GM12878 (cell line): ENCODE results near the gene MNT. TPM values are rescaled to one million over a fixed set of nuclear protein-coding genes. Genes with fewer than 3 reads are reported as not detected.

Experiments
- ATAC-seq: fragments of 200-7000 bp; cut with Tn5 transposase; 3 replicates; pipeline ENCODE4 v1.9.1; 2020; ENCODE audit warnings: mild to moderate bottlenecking, moderate library complexity
- BruUV-seq: library from RNA; stranded (reverse); fragments of 400-500 nt; replicated peaks from 2 replicates; lab custom pipeline; 2021; lab: Mats Ljungman, UMichigan
- CTCF ChIA-PET: fragments of 300-600 bp; sonication (Branson Sonifier 250); formaldehyde crosslinking; extraction: SDS; loops from one replicate; lab custom pipeline; 2021; ENCODE audit warnings: inconsistent platforms; lab: Yijun Ruan, JAX
- POLR2A ChIA-PET: fragments of 350-600 bp; formaldehyde crosslinking; extraction: SDS; loops from one replicate; lab custom pipeline; 2021; ENCODE audit warnings: inconsistent platforms; lab: Charles Lee
- RAD21 ChIA-PET: fragments of 300-600 bp; sonication (Branson Sonifier 250); formaldehyde crosslinking; loops from one replicate; lab custom pipeline; 2023; ENCODE audit warnings: antibody characterized with exemption; ENCODE audit not compliant: unreplicated experiment; lab: Charles Lee
- SMC1A ChIA-PET: fragments of 300-600 bp; sonication (Branson Sonifier 250); formaldehyde crosslinking; loops from one replicate; lab custom pipeline; 2023; ENCODE audit not compliant: unreplicated experiment, uncharacterized antibody; lab: Charles Lee
- DNase-seq: peaks from one replicate; pipeline ENCODE4 v3.0.0-alpha.2; 2011; ENCODE audit warnings: low read depth, low spot score
- FAIRE-seq: peaks from 3 replicates; lab custom pipeline; 2011; peaks lifted over from hg19 to GRCh38; lab: Jason Lieb, UNC
- H2AFZ ChIP-seq: 2 replicates; pipeline ENCODE4 v1.6.0; 2011; ENCODE audit warnings: low read depth, low read length, control low read depth; ENCODE audit not compliant: control insufficient read depth
- H3K27ac ChIP-seq: 2 replicates; pipeline ENCODE4 v1.5.1; 2011; ENCODE audit warnings: control low read depth; ENCODE audit not compliant: control insufficient read depth, insufficient read depth
- H3K27me3 ChIP-seq, 2 experiments: replicated peaks in 1 of 2; 2 replicates each; pipeline versions ENCODE4 v1.6.0 to v1.6.1; 2011; ENCODE audit warnings: low read length in 1 of 2; ENCODE audit not compliant: control insufficient read depth in 2 of 2, insufficient read depth in 2 of 2
- H3K36me3 ChIP-seq, 2 experiments: 2 replicates each; pipeline ENCODE4 v1.5.1; 2011; ENCODE audit warnings: low read length in 1 of 2; ENCODE audit not compliant: control insufficient read depth in 2 of 2, insufficient read depth in 2 of 2
- H3K4me1 ChIP-seq: 2 replicates; pipeline ENCODE4 v1.6.1; 2011; ENCODE audit warnings: mild to moderate bottlenecking, low read length, moderate library complexity, mixed read lengths; ENCODE audit not compliant: control insufficient read depth, insufficient read depth
- H3K4me2 ChIP-seq: 2 replicates; pipeline ENCODE4 v1.6.0; 2011; ENCODE audit warnings: control low read depth; ENCODE audit not compliant: control insufficient read depth, insufficient read depth
- H3K4me3 ChIP-seq: fragments of 200-600 bp; sonication (generic); 2 replicates; pipeline ENCODE4 v1.5.1; 2016
- H3K79me2 ChIP-seq: 2 replicates; pipeline ENCODE4 v1.6.0; 2011; ENCODE audit warnings: low read length; ENCODE audit not compliant: control insufficient read depth, insufficient read depth
- H3K9ac ChIP-seq: 2 replicates; pipeline ENCODE4 v1.8.0; 2011; ENCODE audit warnings: low read length, control low read depth, mixed read lengths; ENCODE audit not compliant: control insufficient read depth, insufficient read depth
- H3K9me3 ChIP-seq: replicated peaks from 3 replicates; pipeline ENCODE4 v1.5.1; 2011; ENCODE audit warnings: mild to moderate bottlenecking, low read length; ENCODE audit not compliant: control insufficient read depth, insufficient read depth
- H4K20me1 ChIP-seq: 2 replicates; pipeline ENCODE4 v1.6.0; 2011; ENCODE audit not compliant: control insufficient read depth, insufficient read depth
- BCLAF1 ChIP-seq: fragments of 450-650 bp; IDR thresholded peaks from 2 replicates; pipeline ENCODE4 v1.6.1; 2017; ENCODE audit warnings: antibody characterized with exemption, mild to moderate bottlenecking, moderate library complexity
- MEF2B ChIP-seq: fragments of 450-650 bp; IDR thresholded peaks from 2 replicates; pipeline ENCODE4 v1.6.1; 2018; ENCODE audit warnings: mild to moderate bottlenecking, moderate library complexity; ENCODE audit not compliant: partially characterized antibody, poor library complexity, severe bottlenecking
- NFYB ChIP-seq: IDR thresholded peaks from 2 replicates; pipeline ENCODE4 v1.6.1; 2011; ENCODE audit warnings: low read depth, mild to moderate bottlenecking, low read length, improper control_type of control experiment, moderate library complexity; ENCODE audit not compliant: insufficient read depth
- SKIL ChIP-seq: fragments of 450-650 bp; IDR thresholded peaks from 2 replicates; pipeline ENCODE4 v1.6.1; 2017; ENCODE audit warnings: mild to moderate bottlenecking, low read depth, inconsistent platforms; ENCODE audit not compliant: poor library complexity, severe bottlenecking
- SUPT20H ChIP-seq: IDR thresholded peaks from 2 replicates; pipeline ENCODE4 v1.6.1; 2011; ENCODE audit warnings: low read depth, mild to moderate bottlenecking, low read length, moderate library complexity, borderline replicate concordance; ENCODE audit not compliant: control insufficient read depth
- SUZ12 ChIP-seq: fragments of 200-600 bp; sonication (generic); IDR thresholded peaks from one replicate; pipeline ENCODE4 v1.6.1; 2018; ENCODE audit warnings: antibody characterized with exemption, mild to moderate bottlenecking; ENCODE audit not compliant: unreplicated experiment
- TCF7 ChIP-seq: IDR thresholded peaks from 2 replicates; pipeline ENCODE4 v1.6.1; 2014; ENCODE audit warnings: antibody characterized with exemption, borderline replicate concordance
- ZBTB40 ChIP-seq: fragments of 450-650 bp; IDR thresholded peaks from 2 replicates; pipeline ENCODE4 v1.6.1; 2016; ENCODE audit warnings: mild to moderate bottlenecking, moderate library complexity, borderline replicate concordance
- ZNF207 ChIP-seq: fragments of 450-650 bp; IDR thresholded peaks from 2 replicates; pipeline ENCODE4 v1.6.1; 2014; ENCODE audit warnings: antibody characterized with exemption, mild to moderate bottlenecking, borderline replicate concordance
- ZNF274 ChIP-seq: IDR thresholded peaks from one replicate; pipeline ENCODE4 v1.8.0; 2011; ENCODE audit not compliant: insufficient read length, insufficient read depth
- WGBS: methylation state at CpG from one replicate; pipeline ENCODE4 v1.1.6; 2016; ENCODE audit warnings: low lambda C conversion rate; ENCODE audit not compliant: insufficient replicate concordance, insufficient coverage; ENCODE audit errors: missing lambda C conversion rate; 5-methylcytosine and 5-hydroxymethylcytosine counted together
- in situ Hi-C: fragments of 300-500 bp; cut with MboI; formaldehyde crosslinking; loops from 9 replicates; pipeline ENCODE4 v1.14.3; 2018; ENCODE audit warnings: mixed read lengths
- intact Hi-C: fragments of 100-400 bp; cut with micrococcal nuclease; formaldehyde crosslinking; loops from one replicate; pipeline ENCODE4 v1.14.2; 2022; ENCODE audit not compliant: unreplicated experiment
- polyA plus RNA-seq, 11 experiments: library from polyadenylated mRNA; depleted of rRNA in 4 of 11; unstranded in 6 of 11; stranded (reverse) in 5 of 11; fragments of >200 nt; fragmentation: Nextera tagmentation in 4 of 11; fragmentation: Illumina TruSeq in 1 of 11; extraction: Ambion mirVana in 4 of 11; extraction: Trizol in 1 of 11; gene quantifications; 1 replicate in 1 of 11; 2 replicates in 10 of 11; pipeline versions ENCODE4 v1.2.1 to v1.2.3, GENCODE V29; 2011 to 2016; ENCODE audit warnings: inconsistent platforms in 2 of 11, missing spikeins in 2 of 11, low read depth in 1 of 11
- total RNA-seq, 4 experiments: library from RNA; depleted of rRNA in 3 of 4; stranded (reverse); fragments of >200 nt in 3 of 4; fragmentation: Illumina TruSeq in 1 of 4; extraction: Trizol in 1 of 4; gene quantifications; 2 replicates each; pipeline versions ENCODE4 v1.2.1 to v1.2.3, GENCODE V29; 2013 to 2021

MNT gene
- total and polyA plus RNA-seq, 10 of the 15 experiments (the other 5 are each of a cell fraction or from before 2014, with no cell fraction given): 0.31 to 15.9 (median 3.8) TPM

- DNase-seq (no peak), ATAC-seq (no peak), FAIRE-seq (no peak)
- Histone ChIP-seq H2AFZ (no peak overlapping the region), H3K27me3 (no peaks in the 10 kb centered on the region), H3K9me3 (no peaks in the 10 kb centered on the region), H3K36me3 (no peaks in the 10 kb centered on the region; a peak in 1 of 4 replicates), H3K4me2 (no peak overlapping the region), H4K20me1 (no peaks in the 10 kb centered on the region), H3K4me3 (no peak overlapping the region), H3K79me2 (no peaks in the 10 kb centered on the region), H3K9ac (no peak overlapping the region), H3K4me1 (peaks cover 13% of the 10 kb centered on the region), H3K27ac (peak overlapping the region; percentile 53; the same call in 1 of the 2 replicates)
- no TSS peak for BruUV-seq
- 81% methylated on average over 8 of the region's 8 CpGs for WGBS
- intact Hi-C loops: no loop called here
- TF ChIP-seq NFYB (no peak), ZNF274 (no peak), SUPT20H (no peak), BCLAF1 (no peak), SUZ12 (no peak), TCF7 (no peak), MEF2B (no peak), ZBTB40 (no peak), SKIL (no peak), ZNF207 (no peak)
- CTCF ChIA-PET: interaction anchor here (0.8 to 2.4 kb wide), 7 partner anchors 13 to 299 kb away, joined by 3 to 13 read pairs (median 5); partner anchors contain the start of gene HIC1
- SMC1A ChIA-PET: interaction anchor here (0.6 to 2.3 kb wide), 5 partner anchors 28 to 568 kb away, joined by 3 to 6 read pairs (median 3); no protein-coding TSS in a partner anchor
- RAD21 ChIA-PET: interaction anchor here (0.6 to 1.9 kb wide), 2 partner anchors 19 to 28 kb away, joined by 3 to 7 read pairs; no protein-coding TSS in a partner anchor
- in situ Hi-C loops: loop anchor here (5.0 kb wide), 1 partner anchor 302 kb away; no protein-coding TSS in a partner anchor
- POLR2A ChIA-PET: interaction anchor here (1.1 kb wide), 1 partner anchor 15 kb away, joined by 3 read pairs; no protein-coding TSS in a partner anchor
These were observed 46.5 kb downstream of the MNT start for GRCh38 chr17:2354311-2354710.
